Activated T-helper 1 cell treated with anti-CD3 and anti-CD28 coated beads, Interleukin-12 subunit alpha, Interleukin-12 subunit beta, Interleukin-2, Interleukin-4 antibody, amounts not matched to agents 30 ng/mL and 10 ng/mL and 1 ng/mL, durations not matched to agents 14 hours and 24 hours and 36 hours (primary cell): Measurements from ENCODE around the gene DGKI. TPM values are rescaled to one million over a fixed set of nuclear protein-coding genes. Genes with fewer than 3 reads are reported as not detected.

ENCODE experiments used
- DNase-seq: peaks from one replicate; pipeline ENCODE4 v3.0.0; 2021; ENCODE audit warnings: low spot score
- H3K27ac Mint-ChIP-seq: one replicate; pipeline ENCODE4 v1.8.0; 2021; ENCODE audit warnings: mild to moderate bottlenecking, mixed read lengths
- H3K27me3 Mint-ChIP-seq: one replicate; pipeline ENCODE4 v1.8.0; 2022; ENCODE audit warnings: mild to moderate bottlenecking, moderate library complexity, mixed read lengths; ENCODE audit not compliant: insufficient read depth
- H3K36me3 Mint-ChIP-seq: one replicate; pipeline ENCODE4 v1.8.0; 2021; ENCODE audit warnings: low read depth, mixed read lengths
- H3K4me1 Mint-ChIP-seq: one replicate; pipeline ENCODE4 v1.8.0; 2021; ENCODE audit warnings: low read depth, mixed read lengths
- H3K4me3 Mint-ChIP-seq: one replicate; pipeline ENCODE4 v1.8.0; 2021; ENCODE audit warnings: mild to moderate bottlenecking, moderate library complexity, mixed read lengths
- H3K9me3 Mint-ChIP-seq: one replicate; pipeline ENCODE4 v1.8.0; 2021; ENCODE audit warnings: mixed read lengths
- intact Hi-C: fragments of 100-400 bp; cut with micrococcal nuclease; formaldehyde crosslinking; loops from one replicate; pipeline ENCODE4 v1.15.1; 2024
- total RNA-seq: library from RNA; stranded (reverse); gene quantifications from 2 replicates; pipeline ENCODE4 v1.2.3, GENCODE V29; 2022

Gene DGKI
- total RNA-seq, 1 donor from 2014 or later: 27.3 TPM

DNA sequence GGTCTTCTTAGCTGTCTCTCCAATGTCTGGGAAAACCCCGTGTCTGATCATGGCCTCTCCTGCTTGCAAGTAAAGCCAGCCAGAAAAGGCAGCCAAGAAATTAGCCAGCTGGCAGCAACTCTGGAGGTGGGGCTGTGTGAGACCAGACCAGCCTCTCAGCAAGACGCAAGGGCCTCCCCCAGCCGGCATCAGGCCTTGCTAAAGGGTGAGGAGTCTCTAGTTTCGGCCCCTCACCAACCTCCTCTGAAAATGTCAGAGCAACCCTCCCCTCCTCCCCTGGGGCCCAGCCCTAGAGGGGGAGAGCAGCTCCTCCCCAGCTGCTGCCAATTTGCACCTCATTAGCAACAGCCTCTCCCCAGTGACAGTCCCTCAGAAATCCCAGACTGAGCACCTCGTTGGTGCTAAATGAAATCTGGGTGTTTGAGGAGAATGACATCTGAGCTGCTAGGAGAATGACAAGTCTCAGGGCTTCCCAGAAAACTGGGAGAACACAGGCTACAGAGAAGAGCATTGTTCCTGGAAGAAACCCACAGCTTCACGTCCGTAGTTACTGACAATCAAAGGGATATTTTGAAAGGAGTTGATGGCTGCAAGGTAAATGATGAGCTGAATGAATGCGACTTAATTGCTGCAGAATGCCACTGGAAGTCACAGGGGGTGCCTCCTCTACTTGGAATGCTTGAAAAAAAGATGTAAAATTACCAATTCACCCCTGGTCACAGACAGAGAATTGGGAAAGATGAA is 25.9 kb downstream of the DGKI start:
- H3K27ac Mint-ChIP-seq: no peak overlapping the region
- no peaks in the 10 kb centered on the region for H3K9me3 Mint-ChIP-seq
- no peak overlapping the region for H3K4me3 Mint-ChIP-seq
- DNase-seq: no peak
- H3K4me1 Mint-ChIP-seq: no peaks in the 10 kb centered on the region
- H3K36me3 Mint-ChIP-seq: no peaks in the 10 kb centered on the region
- H3K27me3 Mint-ChIP-seq: peaks cover 5% of the 10 kb centered on the region
- intact Hi-C loops: no loop called here

DNA sequence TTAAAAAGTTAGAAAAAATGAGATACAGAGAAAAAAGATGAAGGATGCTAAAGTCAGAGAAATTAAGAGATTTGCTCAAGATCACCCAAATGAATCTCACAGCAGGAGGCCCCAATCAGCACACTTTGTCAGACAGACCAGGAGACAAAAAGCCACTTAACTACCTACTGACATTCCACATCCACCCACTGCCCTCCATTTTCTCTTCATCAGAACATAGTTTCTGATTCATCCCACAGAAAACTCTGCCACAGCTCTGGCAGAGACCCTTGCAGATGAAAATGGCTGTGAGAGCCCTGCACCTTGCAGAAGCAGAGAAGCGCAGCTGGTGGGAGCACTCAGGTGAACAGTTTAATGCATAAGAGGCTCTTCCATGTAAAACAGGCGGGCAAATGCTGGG is 26.6 kb downstream of the DGKI start:
- no peak overlapping the region for H3K4me3 Mint-ChIP-seq
- intact Hi-C loops: no loop called here
- H3K9me3 Mint-ChIP-seq: no peaks in the 10 kb centered on the region
- no peaks in the 10 kb centered on the region for H3K4me1 Mint-ChIP-seq
- peaks cover 5% of the 10 kb centered on the region for H3K27me3 Mint-ChIP-seq
- no peaks in the 10 kb centered on the region for H3K36me3 Mint-ChIP-seq
- H3K27ac Mint-ChIP-seq: no peak overlapping the region
- no peak for DNase-seq

DNA sequence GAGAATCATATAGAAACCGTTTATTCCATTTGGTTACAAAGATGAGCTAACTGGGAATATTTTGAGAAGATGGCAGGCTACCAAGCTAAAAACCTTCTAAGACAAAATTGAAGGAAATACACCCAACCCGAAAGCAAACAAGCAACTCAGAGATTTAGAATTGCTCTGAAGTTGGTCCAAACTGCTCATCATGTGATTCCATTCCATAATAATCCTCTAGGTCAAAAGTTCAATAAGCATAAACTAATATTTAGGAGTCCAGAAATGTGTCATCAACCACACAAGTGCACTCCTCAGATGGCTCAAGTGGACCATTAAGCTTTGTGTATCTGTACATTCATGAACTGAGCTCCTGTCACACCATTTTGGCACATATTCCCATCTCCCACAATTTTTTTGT is 28.7 kb downstream of the DGKI start:
- H3K9me3 Mint-ChIP-seq: no peaks in the 10 kb centered on the region
- H3K27ac Mint-ChIP-seq: no peak overlapping the region
- no peaks in the 10 kb centered on the region for H3K27me3 Mint-ChIP-seq
- no peaks in the 10 kb centered on the region for H3K4me1 Mint-ChIP-seq
- no peaks in the 10 kb centered on the region for H3K36me3 Mint-ChIP-seq
- H3K4me3 Mint-ChIP-seq: no peak overlapping the region
- DNase-seq: no peak
- intact Hi-C loops: no loop called here

DNA sequence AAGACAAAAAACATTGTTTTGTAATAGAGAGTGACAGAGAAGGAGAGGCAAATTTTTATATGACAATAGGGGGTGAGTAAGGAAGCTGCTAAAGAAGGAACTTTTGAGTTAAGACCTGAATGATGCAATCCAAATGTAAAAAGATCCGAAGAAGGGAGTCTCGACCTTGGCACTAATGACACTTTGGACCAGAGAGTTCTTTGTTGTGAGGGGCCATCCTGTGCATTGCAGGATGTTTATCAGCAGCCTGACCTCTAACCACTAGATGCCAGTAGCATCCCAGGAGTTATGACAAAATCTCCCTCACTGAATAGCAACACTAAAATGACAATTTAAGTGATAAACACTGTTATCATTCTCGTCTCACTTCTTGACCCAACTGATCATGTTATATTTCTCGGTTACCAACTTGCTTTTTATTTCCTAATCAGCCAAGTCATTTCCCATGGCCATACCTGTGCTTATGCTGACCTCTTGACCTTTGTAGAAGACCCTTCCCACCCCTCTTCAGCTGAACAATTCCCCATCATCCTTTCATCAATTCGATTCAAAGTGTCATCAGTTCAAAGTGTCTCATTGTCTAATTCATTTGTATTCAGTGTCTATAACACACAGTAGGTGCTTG is 30.0 kb downstream of the DGKI start:
- Mint-ChIP-seq H3K27ac (no peak overlapping the region), H3K4me3 (no peak overlapping the region), H3K9me3 (no peaks in the 10 kb centered on the region), H3K27me3 (no peaks in the 10 kb centered on the region), H3K4me1 (no peaks in the 10 kb centered on the region), H3K36me3 (no peaks in the 10 kb centered on the region)
- intact Hi-C loops: loop anchor here (1.0 to 2.0 kb wide), 2 partner anchors 82 to 192 kb away; no protein-coding TSS in a partner anchor
- no peak for DNase-seq

DNA sequence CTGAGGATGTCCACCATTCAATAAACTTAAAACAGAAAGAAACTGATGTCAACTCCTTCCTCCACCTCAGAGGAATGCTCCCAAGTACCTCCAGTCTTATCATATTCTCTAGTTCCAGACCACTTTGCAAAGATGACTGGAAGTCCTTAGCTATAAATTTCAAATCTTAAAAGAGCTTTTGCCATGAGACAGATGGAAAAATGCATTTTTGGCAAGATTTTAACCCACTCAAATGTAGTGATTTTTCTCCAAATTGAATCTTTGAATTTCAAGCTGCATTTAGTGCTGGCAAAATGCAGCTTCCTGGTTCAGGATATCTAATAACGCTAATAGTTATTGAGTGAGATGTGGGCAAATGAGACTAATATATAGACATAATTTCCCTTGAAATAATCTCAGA is 33.2 kb downstream of the DGKI start:
- no peaks in the 10 kb centered on the region for H3K4me1 Mint-ChIP-seq
- DNase-seq: no peak
- H3K9me3 Mint-ChIP-seq: no peaks in the 10 kb centered on the region
- no peak overlapping the region for H3K4me3 Mint-ChIP-seq
- H3K27me3 Mint-ChIP-seq: no peaks in the 10 kb centered on the region
- no peaks in the 10 kb centered on the region for H3K36me3 Mint-ChIP-seq
- H3K27ac Mint-ChIP-seq: no peak overlapping the region
- intact Hi-C loops: no loop called here

DNA sequence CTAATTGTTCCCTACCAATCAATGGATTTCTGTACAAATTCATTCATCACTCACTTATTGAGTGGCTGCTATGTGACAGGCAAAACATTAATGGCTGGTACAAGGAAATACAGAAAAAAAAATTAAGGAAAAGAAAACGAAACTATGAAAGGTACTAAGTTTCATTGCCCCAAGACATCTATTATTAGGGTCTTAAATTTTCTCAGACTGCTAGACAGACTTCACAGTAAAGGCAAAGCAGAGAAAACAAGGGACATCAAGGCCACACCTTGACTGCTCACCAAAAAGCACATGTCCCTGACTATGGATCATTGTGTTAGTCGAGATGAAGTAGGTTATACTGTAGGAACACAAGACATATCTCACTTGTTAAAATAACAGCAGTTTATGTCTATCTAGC is 36.5 kb downstream of the DGKI start:
- no peaks in the 10 kb centered on the region for H3K9me3 Mint-ChIP-seq
- no peak for DNase-seq
- H3K4me1 Mint-ChIP-seq: no peaks in the 10 kb centered on the region
- H3K27me3 Mint-ChIP-seq: no peaks in the 10 kb centered on the region
- H3K27ac Mint-ChIP-seq: no peak overlapping the region
- H3K4me3 Mint-ChIP-seq: no peak overlapping the region
- no peaks in the 10 kb centered on the region for H3K36me3 Mint-ChIP-seq
- intact Hi-C loops: no loop called here

DNA sequence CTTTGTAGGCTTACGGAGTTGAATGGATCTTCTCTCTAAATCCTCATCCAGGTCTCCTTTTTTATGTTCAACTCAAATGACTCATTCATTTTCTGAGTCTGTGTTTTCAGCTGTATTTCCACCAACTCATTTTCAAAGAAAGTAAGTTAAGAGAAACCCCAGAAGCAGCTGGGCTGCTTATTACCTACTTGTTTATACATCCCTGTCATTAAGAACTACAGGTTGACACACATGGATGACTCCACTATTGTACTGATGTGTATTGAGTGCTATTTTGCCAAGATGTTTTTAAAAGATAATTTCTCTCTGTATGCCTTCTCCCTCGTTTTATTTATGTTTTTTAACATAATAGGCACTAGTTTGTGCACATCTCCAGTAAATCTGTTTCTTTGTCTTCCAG is 41.9 kb downstream of the DGKI start:
- no peak overlapping the region for H3K27ac Mint-ChIP-seq
- H3K4me3 Mint-ChIP-seq: no peak overlapping the region
- intact Hi-C loops: no loop called here
- H3K27me3 Mint-ChIP-seq: peaks cover 3% of the 10 kb centered on the region
- H3K36me3 Mint-ChIP-seq: no peaks in the 10 kb centered on the region
- no peaks in the 10 kb centered on the region for H3K9me3 Mint-ChIP-seq
- DNase-seq: no peak
- H3K4me1 Mint-ChIP-seq: no peaks in the 10 kb centered on the region

DNA sequence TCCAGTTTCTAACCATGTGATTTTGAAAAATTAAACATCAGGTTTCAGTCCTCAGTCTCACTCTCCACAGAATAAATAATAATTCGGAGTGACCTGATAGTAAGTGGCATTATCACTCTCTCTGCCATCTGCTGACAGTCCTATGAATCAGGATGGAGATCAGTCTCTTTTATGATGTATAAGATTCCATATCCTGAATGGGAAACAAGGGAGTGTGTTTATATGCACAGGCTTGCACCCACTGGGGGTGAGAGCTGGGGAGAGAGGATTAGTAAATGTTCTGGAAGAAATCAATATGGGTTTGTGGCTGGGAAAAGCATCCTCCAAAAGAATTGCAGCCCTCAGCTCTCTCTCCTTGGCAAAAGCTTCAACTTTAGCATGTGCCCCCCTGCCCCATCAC is 45.3 kb downstream of the DGKI start:
- Mint-ChIP-seq H3K4me3 (no peak overlapping the region), H3K9me3 (no peaks in the 10 kb centered on the region), H3K27me3 (peaks cover 10% of the 10 kb centered on the region), H3K4me1 (no peaks in the 10 kb centered on the region), H3K27ac (no peak overlapping the region), H3K36me3 (no peaks in the 10 kb centered on the region)
- no peak for DNase-seq
- intact Hi-C loops: no loop called here

DNA sequence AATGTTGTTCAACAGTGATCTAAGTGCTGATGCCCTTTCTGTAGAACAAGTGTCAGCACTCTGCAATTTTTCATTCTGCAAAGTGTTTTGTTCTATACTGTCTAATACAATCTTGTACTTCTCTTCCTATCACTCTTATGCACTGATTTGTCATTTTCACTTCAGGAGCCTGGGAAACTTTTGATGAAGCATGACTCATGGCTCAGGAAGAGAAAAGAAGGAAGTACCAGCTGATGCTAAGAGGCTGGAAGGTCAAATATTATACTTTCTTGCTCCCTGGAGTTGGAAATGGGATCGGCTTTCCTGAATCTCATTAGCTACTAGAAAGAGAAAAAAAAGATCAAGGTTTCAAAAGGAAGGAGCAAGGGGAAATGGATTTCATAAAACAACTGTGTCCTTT is 45.8 kb downstream of the DGKI start:
- no peak overlapping the region for H3K4me3 Mint-ChIP-seq
- intact Hi-C loops: no loop called here
- H3K27me3 Mint-ChIP-seq: peaks cover 10% of the 10 kb centered on the region
- no peaks in the 10 kb centered on the region for H3K4me1 Mint-ChIP-seq
- no peak for DNase-seq
- no peak overlapping the region for H3K27ac Mint-ChIP-seq
- no peaks in the 10 kb centered on the region for H3K36me3 Mint-ChIP-seq
- no peaks in the 10 kb centered on the region for H3K9me3 Mint-ChIP-seq

DNA sequence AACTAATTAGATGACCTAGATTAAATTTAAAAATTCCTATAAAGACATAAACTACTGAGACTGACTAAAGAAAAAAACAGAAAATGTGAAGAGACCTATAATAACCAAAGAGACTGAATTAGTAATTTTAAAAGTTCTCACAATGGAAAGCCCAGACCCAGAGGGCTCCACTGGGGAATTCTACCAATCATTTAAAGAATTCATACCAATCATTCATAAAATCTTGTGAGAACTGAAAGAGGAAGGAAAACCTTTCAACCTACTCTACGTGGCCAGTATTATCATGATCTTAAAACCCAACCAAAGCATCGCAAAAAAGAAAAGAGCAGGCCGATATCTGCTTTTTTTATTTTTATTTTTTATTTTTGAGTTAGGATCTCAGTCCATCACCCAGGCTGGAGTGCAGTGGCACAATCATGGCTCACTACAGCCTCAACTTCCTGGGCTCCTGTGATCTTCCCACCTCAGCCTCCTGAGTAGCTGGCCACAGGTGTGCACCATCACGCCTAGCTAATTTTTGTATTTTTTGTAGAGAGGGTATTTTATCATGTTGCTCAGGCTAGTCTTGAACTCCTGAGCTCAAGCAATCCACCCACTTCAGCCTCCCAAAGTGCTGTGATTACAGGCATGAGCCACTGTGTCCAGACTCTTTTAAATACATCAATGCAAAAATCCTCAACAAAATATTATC is 48.6 kb downstream of the DGKI start:
- Mint-ChIP-seq H3K4me3 (no peak overlapping the region), H3K9me3 (no peaks in the 10 kb centered on the region), H3K36me3 (no peaks in the 10 kb centered on the region), H3K27ac (no peak overlapping the region), H3K4me1 (no peaks in the 10 kb centered on the region), H3K27me3 (peaks cover 7% of the 10 kb centered on the region)
- intact Hi-C loops: no loop called here
- DNase-seq: no peak

DNA sequence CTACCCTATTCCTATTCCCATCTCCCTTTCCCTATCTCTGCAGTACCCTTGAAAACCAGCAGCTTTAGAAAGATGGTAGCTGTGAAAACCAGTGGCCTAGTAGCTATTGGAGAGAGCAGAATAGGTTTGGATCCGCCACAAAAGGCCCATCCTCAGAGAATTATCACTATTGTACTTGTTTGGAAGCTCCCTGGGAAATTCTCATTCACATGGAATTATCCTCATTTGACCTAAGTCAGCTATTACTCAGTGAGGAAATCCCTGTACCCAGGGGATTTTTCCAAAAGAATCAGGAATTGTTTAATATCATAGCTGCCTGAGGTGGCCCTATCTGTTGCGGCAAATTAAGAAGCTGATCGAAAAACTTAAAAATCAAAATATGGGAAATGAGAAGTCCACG is 51.6 kb downstream of the DGKI start:
- Mint-ChIP-seq H3K27me3 (peaks cover 7% of the 10 kb centered on the region), H3K27ac (no peak overlapping the region), H3K4me1 (no peaks in the 10 kb centered on the region), H3K9me3 (no peaks in the 10 kb centered on the region), H3K36me3 (no peaks in the 10 kb centered on the region), H3K4me3 (no peak overlapping the region)
- intact Hi-C loops: no loop called here
- DNase-seq: no peak

DNA sequence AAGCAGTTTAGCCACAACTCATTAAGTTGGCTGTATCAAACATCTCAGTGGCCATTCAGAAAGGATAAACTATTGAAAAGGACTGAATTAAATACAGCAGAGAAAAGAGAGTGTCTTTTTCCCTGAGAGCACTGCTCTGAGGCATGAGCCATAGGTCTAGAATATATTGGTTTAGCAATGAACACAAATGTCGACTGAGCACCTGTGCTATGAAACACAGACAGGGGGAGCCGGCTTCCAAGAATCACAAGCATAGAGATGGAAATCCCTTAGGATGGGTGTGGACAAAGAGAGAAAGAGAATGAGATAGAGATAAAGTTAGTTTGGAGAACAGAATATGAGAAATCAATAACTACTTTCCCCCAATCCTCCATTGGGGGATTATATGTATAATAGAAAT is 54.8 kb downstream of the DGKI start:
- Mint-ChIP-seq H3K4me3 (no peak overlapping the region), H3K9me3 (peaks cover 8% of the 10 kb centered on the region), H3K27me3 (peaks cover 2% of the 10 kb centered on the region), H3K36me3 (no peaks in the 10 kb centered on the region), H3K27ac (no peak overlapping the region), H3K4me1 (no peaks in the 10 kb centered on the region)
- no peak for DNase-seq
- intact Hi-C loops: no loop called here

DNA sequence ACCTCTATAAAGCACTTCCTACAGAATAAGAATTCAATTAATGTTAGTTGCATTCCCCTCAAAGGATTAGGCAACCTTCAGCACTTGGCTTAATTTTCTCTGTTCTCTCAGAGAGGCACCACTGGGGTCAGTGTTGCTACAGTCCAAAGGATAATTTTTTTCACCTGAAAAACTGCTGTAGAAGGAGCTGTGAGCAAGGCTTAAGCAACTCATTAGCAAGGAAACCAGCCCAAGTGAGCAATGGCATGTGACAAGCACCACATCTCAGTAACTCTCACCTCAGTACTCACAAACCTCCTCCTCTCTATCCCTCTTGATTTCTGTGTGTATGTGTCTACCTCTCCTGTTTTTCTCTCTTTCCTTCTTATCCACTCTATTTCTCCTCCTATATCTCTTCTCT is 55.9 kb downstream of the DGKI start:
- H3K9me3 Mint-ChIP-seq: peaks cover 8% of the 10 kb centered on the region
- H3K4me1 Mint-ChIP-seq: no peaks in the 10 kb centered on the region
- DNase-seq: no peak
- H3K27me3 Mint-ChIP-seq: no peaks in the 10 kb centered on the region
- no peak overlapping the region for H3K27ac Mint-ChIP-seq
- no peak overlapping the region for H3K4me3 Mint-ChIP-seq
- intact Hi-C loops: no loop called here
- no peaks in the 10 kb centered on the region for H3K36me3 Mint-ChIP-seq
